GM12891 (cell line): ENCODE data around the gene PRR14.

Source experiments
- POLR2A ChIP-seq: IDR thresholded peaks from 2 replicates; pipeline ENCODE4 v1.6.1; 2011; ENCODE audit warnings: low read depth, low read length, control low read depth
- SPI1 ChIP-seq: IDR thresholded peaks from 2 replicates; pipeline ENCODE4 v1.6.1; 2011; ENCODE audit warnings: low read depth, low read length, control low read depth
- TAF1 ChIP-seq: IDR thresholded peaks from 2 replicates; pipeline ENCODE4 v1.6.1; 2011; ENCODE audit warnings: low read depth, low read length, control low read depth

- TF ChIP-seq TAF1: no peak
- no peak for TF ChIP-seq POLR2A
- no peak for TF ChIP-seq SPI1
Observed at GRCh38 chr16:30626236-30626635, 24.5 kb upstream of the PRR14 start.
